ENCODE measurements around the gene ZNF497. TPM values are rescaled to one million over a fixed set of nuclear protein-coding genes. Genes with fewer than 3 reads are reported as not detected.
A peak's percentile ranks its signal among the peaks of the same experiment; 100 is the strongest.

ZNF497 gene
- total RNA-seq, 4 donors from 2014 or later = 0.70 to 4.4 (median 2.1) TPM; not detected in 1

- peaks cover 0 to 3% (median 0%) of the 10 kb centered on the region in 3 donors for H3K36me3 ChIP-seq
- no peak overlapping the region for H3K27ac ChIP-seq
- H3K27me3 ChIP-seq = peaks cover 0 to 18% of the 10 kb centered on the region in 2 donors
- DNase-seq = peak in 1 of 3 donors; percentile 45
- H3K9me3 ChIP-seq = no peaks in the 10 kb centered on the region
- TF ChIP-seq POLR2A (IDR thresholded peaks at IDR 0.05) (no peak), CTCF (IDR thresholded peaks at IDR 0.05) (no peak)
- H3K4me1 ChIP-seq = peaks cover 4 to 33% (median 8%) of the 10 kb centered on the region in 4 donors
- no peak overlapping the region for H3K4me3 ChIP-seq
These were observed 37.4 kb upstream of the ZNF497 start for GRCh38 chr19:58399903-58400302.

GRCh38 chr19:58398545-58398944 is 36.0 kb upstream of the ZNF497 start:
- Histone ChIP-seq H3K27me3 (peaks cover 0 to 18% of the 10 kb centered on the region in 2 donors), H3K4me3 (no peak overlapping the region), H3K27ac (no peak overlapping the region), H3K36me3 (peaks cover 0 to 16% (median 0%) of the 10 kb centered on the region in 3 donors), H3K9me3 (no peaks in the 10 kb centered on the region), H3K4me1 (peaks cover 4 to 32% (median 8%) of the 10 kb centered on the region in 4 donors)
- TF ChIP-seq POLR2A (IDR thresholded peaks at IDR 0.05) (no peak), CTCF (IDR thresholded peaks at IDR 0.05) (no peak)
- no peak for DNase-seq

GRCh38 chr19:58398087-58398486 is 35.5 kb upstream of the ZNF497 start:
- Histone ChIP-seq H3K27me3 (peaks cover 0 to 18% of the 10 kb centered on the region in 2 donors), H3K4me3 (no peak overlapping the region), H3K9me3 (no peaks in the 10 kb centered on the region), H3K4me1 (peaks cover 4 to 28% (median 8%) of the 10 kb centered on the region in 4 donors), H3K27ac (no peak overlapping the region), H3K36me3 (peaks cover 0 to 21% (median 0%) of the 10 kb centered on the region in 3 donors)
- no peak for DNase-seq
- TF ChIP-seq POLR2A (IDR thresholded peaks at IDR 0.05) = no peak
- no peak for TF ChIP-seq CTCF (IDR thresholded peaks at IDR 0.05)

- H3K36me3 ChIP-seq = peaks cover 0 to 26% (median 0%) of the 10 kb centered on the region in 3 donors
- no peak for DNase-seq
- H3K27me3 ChIP-seq = peaks cover 0 to 18% of the 10 kb centered on the region in 2 donors
- no peak for TF ChIP-seq POLR2A (IDR thresholded peaks at IDR 0.05)
- no peak for TF ChIP-seq CTCF (IDR thresholded peaks at IDR 0.05)
- peaks cover 4 to 28% (median 8%) of the 10 kb centered on the region in 4 donors for H3K4me1 ChIP-seq
- no peaks in the 10 kb centered on the region for H3K9me3 ChIP-seq
- no peak overlapping the region for H3K27ac ChIP-seq
- no peak overlapping the region for H3K4me3 ChIP-seq
These were observed 35.0 kb upstream of the ZNF497 start for GRCh38 chr19:58397533-58398037.

GRCh38 chr19:58396691-58397532 is 34.4 kb upstream of the ZNF497 start:
- Histone ChIP-seq H3K4me3 (no peak overlapping the region), H3K36me3 (peaks cover 0 to 28% (median 0%) of the 10 kb centered on the region in 3 donors), H3K9me3 (no peaks in the 10 kb centered on the region), H3K4me1 (peaks cover 4 to 21% (median 7%) of the 10 kb centered on the region in 4 donors), H3K27me3 (peaks cover 0 to 18% of the 10 kb centered on the region in 2 donors), H3K27ac (no peak overlapping the region)
- TF ChIP-seq CTCF (IDR thresholded peaks at IDR 0.05) (no peak), POLR2A (IDR thresholded peaks at IDR 0.05) (no peak)
- DNase-seq = no peak

All from Peyer's patch (tissue), 4 donors.